ENCODE measurements around the gene HOXD4.

Gene HOXD4

GRCh38 chr2:176145085-176145969, 6.0 kb upstream of the HOXD4 start:
- TF ChIP-seq POLR2AphosphoS5 (IDR thresholded peaks at IDR 0.05; ENCODE audit: low read depth, low read length), result no peak
- no peak for TF ChIP-seq TAF1 (IDR thresholded peaks at IDR 0.05; ENCODE audit: borderline replicate concordance, insufficient read depth, low read length)
- no peak for TF ChIP-seq REST (IDR thresholded peaks at IDR 0.05; ENCODE audit: insufficient read depth in 1 of 2, low read depth in 2 of 2, low read length in 2 of 2)
- TF ChIP-seq SIN3A (IDR thresholded peaks at IDR 0.05; ENCODE audit: borderline replicate concordance, insufficient read depth, low read length), result no peak
- no peak for TF ChIP-seq FOXP2 (optimal IDR thresholded peaks at IDR 0.05; ENCODE audit: borderline replicate concordance, extremely low read depth, extremely low read length, insufficient read depth)

- TF ChIP-seq FOXP2 (optimal IDR thresholded peaks at IDR 0.05; ENCODE audit: borderline replicate concordance, extremely low read depth, extremely low read length, insufficient read depth) (no peak), POLR2AphosphoS5 (IDR thresholded peaks at IDR 0.05; ENCODE audit: low read depth, low read length) (no peak), REST (IDR thresholded peaks at IDR 0.05; ENCODE audit: insufficient read depth in 1 of 2, low read depth in 2 of 2, low read length in 2 of 2) (no peak), TAF1 (IDR thresholded peaks at IDR 0.05; ENCODE audit: borderline replicate concordance, insufficient read depth, low read length) (no peak), SIN3A (IDR thresholded peaks at IDR 0.05; ENCODE audit: borderline replicate concordance, insufficient read depth, low read length) (no peak)
Observed at GRCh38 chr2:176146101-176146500, 5.2 kb upstream of the HOXD4 start.

- TF ChIP-seq SIN3A (IDR thresholded peaks at IDR 0.05; ENCODE audit: borderline replicate concordance, insufficient read depth, low read length) (no peak), POLR2AphosphoS5 (IDR thresholded peaks at IDR 0.05; ENCODE audit: low read depth, low read length) (no peak), FOXP2 (optimal IDR thresholded peaks at IDR 0.05; ENCODE audit: borderline replicate concordance, extremely low read depth, extremely low read length, insufficient read depth) (no peak), TAF1 (IDR thresholded peaks at IDR 0.05; ENCODE audit: borderline replicate concordance, insufficient read depth, low read length) (no peak), REST (IDR thresholded peaks at IDR 0.05; ENCODE audit: insufficient read depth in 1 of 2, low read depth in 2 of 2, low read length in 2 of 2) (no peak)
Observed at GRCh38 chr2:176146645-176147044, 4.7 kb upstream of the HOXD4 start.

GRCh38 chr2:176147210-176147799, 4.0 kb upstream of the HOXD4 start:
- no peak for TF ChIP-seq POLR2AphosphoS5 (IDR thresholded peaks at IDR 0.05; ENCODE audit: low read depth, low read length)
- TF ChIP-seq REST (IDR thresholded peaks at IDR 0.05; ENCODE audit: insufficient read depth in 1 of 2, low read depth in 2 of 2, low read length in 2 of 2), result no peak
